Spleen (tissue), 11 donors: ENCODE measurements around the gene MTG1. TPM values are rescaled to one million over a fixed set of nuclear protein-coding genes. Genes with fewer than 3 reads are reported as not detected.

Experiments
- DNase-seq: peaks from one replicate; pipeline ENCODE4 v3.0.0-alpha.2; 2020
- H3K27ac ChIP-seq, 8 donors: fragments of 200-600 bp; sonication (generic) in 7 of 8; 1 replicate in 4 of 8; 2 replicates in 4 of 8; pipeline versions ENCODE4 v1.5.0 to v1.8.0; 2016 to 2021; ENCODE audit warnings: inconsistent platforms in 4 of 8, mild to moderate bottlenecking in 4 of 8, moderate library complexity in 1 of 8
- H3K27me3 ChIP-seq, 7 donors: fragments of 200-600 bp; sonication (generic) in 6 of 7; replicated peaks in 1 of 7; 1 replicate in 4 of 7; 2 replicates in 3 of 7; pipeline versions ENCODE4 v1.5.0 to v1.8.0; 2016 to 2021; ENCODE audit warnings: inconsistent platforms in 3 of 7, mild to moderate bottlenecking in 1 of 7
- H3K36me3 ChIP-seq, 6 donors: fragments of 200-600 bp; sonication (generic) in 5 of 6; 1 replicate in 4 of 6; 2 replicates in 2 of 6; pipeline versions ENCODE4 v1.5.0 to v1.8.0; 2016 to 2021; ENCODE audit warnings: inconsistent platforms in 2 of 6
- H3K4me1 ChIP-seq, 6 donors: fragments of 200-600 bp; sonication (generic) in 5 of 6; 1 replicate in 3 of 6; 2 replicates in 3 of 6; pipeline versions ENCODE4 v1.5.0 to v1.8.0; 2016 to 2021; ENCODE audit warnings: inconsistent platforms in 3 of 6
- H3K4me3 ChIP-seq, 8 donors: fragments of 200-600 bp; sonication (generic) in 7 of 8; 1 replicate in 4 of 8; 2 replicates in 4 of 8; pipeline versions ENCODE4 v1.5.0 to v1.8.0; 2016 to 2021; ENCODE audit warnings: inconsistent platforms in 4 of 8, mild to moderate bottlenecking in 4 of 8, moderate library complexity in 2 of 8
- H3K9me3 ChIP-seq, 8 donors: fragments of 200-600 bp; sonication (generic) in 7 of 8; 1 replicate in 4 of 8; 2 replicates in 4 of 8; pipeline versions ENCODE4 v1.5.0 to v1.8.0; 2016 to 2021; ENCODE audit warnings: inconsistent platforms in 4 of 8
- CTCF ChIP-seq, 11 experiments: fragments of 200-600 bp in 7 of 11; fragments of 450-650 bp in 4 of 11; sonication (generic) in 4 of 11; IDR thresholded peaks in 8 of 11; conservative IDR thresholded peaks in 3 of 11; 1 replicate in 7 of 11; 2 replicates in 4 of 11; pipeline versions ENCODE4 v1.4.0 to v1.8.0; 2016 to 2021; ENCODE audit warnings: antibody characterized with exemption in 11 of 11, inconsistent platforms in 4 of 11, mild to moderate bottlenecking in 1 of 11
- POLR2A ChIP-seq, 3 donors: fragments of 450-650 bp; IDR thresholded peaks; one replicate each; pipeline ENCODE4 v1.5.1; 2017; ENCODE audit warnings: antibody characterized with exemption in 3 of 3, mild to moderate bottlenecking in 1 of 3
- POLR2AphosphoS5 ChIP-seq, 3 donors: sonication (generic); formaldehyde crosslinking; IDR thresholded peaks; one replicate each; pipeline ENCODE4 v1.5.1; 2017; ENCODE audit warnings: antibody characterized with exemption in 3 of 3
- WGBS, 5 donors: extraction: QIAGEN DNeasy Blood & Tissue Kit in 3 of 5; methylation state at CpG; one replicate each; pipeline versions ENCODE4 v1.1.5 to v1.1.7; 2013 to 2018; 5-methylcytosine and 5-hydroxymethylcytosine counted together
- intact Hi-C: fragments of 100-400 bp; cut with DNase I; formaldehyde crosslinking; loops from one replicate; pipeline ENCODE4 v1.15.0; 2023; ENCODE audit warnings: low total_unique reads
- polyA plus RNA-seq, 3 donors: library from polyadenylated mRNA; stranded (reverse); fragments of 200-250 nt; gene quantifications; one replicate each; pipeline ENCODE4 v1.2.1, GENCODE V29; 2013
- total RNA-seq, 7 donors: library from RNA; depleted of rRNA in 3 of 7; stranded (reverse); fragments of >200 nt in 3 of 7; fragmentation: NEBNext Ultra II Directional in 4 of 7; extraction: Animal tissue kit (Norgen Biotek cat#: 25700) in 4 of 7; gene quantifications; one replicate each; pipeline versions ENCODE4 v1.1.0 to v1.2.1, GENCODE V29; 2016 to 2021
- donor health status: healthy with polysubstance abuse.
- donor health status: DM: no; HTN: no; CAD: no; lungs with moderate emphysema.
- donor health status: DM: no; HTN: no; CAD: no.
- donor health status: Bipolar disorder and iron deficiency.
- donor health status: healthy.
- donor health status: DM: no; HTN: no; CAD: no.
- donor health status: DM: yes; HTN: yes; CAD: no.

The MTG1 gene
- total and polyA plus RNA-seq, 10 donors, result 35.4 to 122 (median 65.6) TPM

- TF ChIP-seq CTCF (IDR thresholded peaks at IDR 0.05 in 8 of 11, conservative IDR thresholded peaks at IDR 0.05 in 3 of 11) (no peak), POLR2AphosphoS5 (IDR thresholded peaks at IDR 0.05) (peak in 1 of 3 donors; percentile 52)
- Histone ChIP-seq H3K36me3 (peaks cover 0 to 18% (median 0%) of the 10 kb centered on the region in 6 donors), H3K4me3 (no peak overlapping the region), H3K27me3 (peaks cover 0 to 46% (median 15%) of the 10 kb centered on the region in 7 donors), H3K27ac (no peak overlapping the region), H3K4me1 (peaks cover 4 to 18% (median 9%) of the 10 kb centered on the region in 6 donors), H3K9me3 (no peaks in the 10 kb centered on the region)
- intact Hi-C loops, result no loop called here
- WGBS, 5 donors, result 65 to 72% (median 67%) methylated on average over 15 to 24 of the region's 24 CpGs
- DNase-seq, result no peak
These were observed 42.3 kb upstream of the MTG1 start for GRCh38 chr10:133351408-133352318.

GRCh38 chr10:133353202-133353959 lies 40.6 kb upstream of the MTG1 start:
- TF ChIP-seq CTCF (IDR thresholded peaks at IDR 0.05 in 8 of 11, conservative IDR thresholded peaks at IDR 0.05 in 3 of 11) (no peak), POLR2AphosphoS5 (IDR thresholded peaks at IDR 0.05) (peak in 2 of 3 donors; percentile 21 to 44), POLR2A (IDR thresholded peaks at IDR 0.05) (no peak)
- Histone ChIP-seq H3K27ac (no peak overlapping the region), H3K4me3 (no peak overlapping the region), H3K4me1 (peaks cover 8 to 29% (median 20%) of the 10 kb centered on the region in 6 donors), H3K9me3 (no peaks in the 10 kb centered on the region), H3K27me3 (peaks cover 0 to 28% (median under 1%) of the 10 kb centered on the region in 7 donors), H3K36me3 (peaks cover 0 to 18% (median 0%) of the 10 kb centered on the region in 6 donors)
- WGBS, 5 donors, result 79 to 85% (median 82%) methylated on average over 7 to 16 of the region's 16 CpGs
- DNase-seq, result no peak
- intact Hi-C loops, result no loop called here

GRCh38 chr10:133353988-133354605 lies 39.9 kb upstream of the MTG1 start:
- 82 to 92% (median 86%) methylated on average over 15 to 16 of the region's 16 CpGs for WGBS, 5 donors
- H3K27me3 ChIP-seq, result peaks cover 0 to 21% (median 0%) of the 10 kb centered on the region in 7 donors
- no peak for TF ChIP-seq POLR2A (IDR thresholded peaks at IDR 0.05)
- TF ChIP-seq POLR2AphosphoS5 (IDR thresholded peaks at IDR 0.05), result no peak
- TF ChIP-seq CTCF (IDR thresholded peaks at IDR 0.05 in 8 of 11, conservative IDR thresholded peaks at IDR 0.05 in 3 of 11), result no peak
- DNase-seq, result no peak
- no peak overlapping the region for H3K4me3 ChIP-seq
- H3K9me3 ChIP-seq, result no peaks in the 10 kb centered on the region
- H3K36me3 ChIP-seq, result peaks cover 0 to 18% (median 0%) of the 10 kb centered on the region in 6 donors
- peaks cover 8 to 29% (median 20%) of the 10 kb centered on the region in 6 donors for H3K4me1 ChIP-seq
- intact Hi-C loops, result no loop called here
- H3K27ac ChIP-seq, result no peak overlapping the region
